ENCODE measurements around the gene HEATR1.

HEATR1 gene

GRCh38 chr1:236603991-236604904, at the start of gene HEATR1 (continued):
- TF ChIP-seq ZBTB10 (tag by site-specific recombination; IDR thresholded peaks at IDR 0.05) (peak; percentile 29; the same call in 1 of the 2 replicates), ZNF792 (tag by site-specific recombination; IDR thresholded peaks at IDR 0.05) (no peak), ZNF426 (tag by site-specific recombination; IDR thresholded peaks at IDR 0.05) (no peak), PBX3 (CRISPR knock-in tag; IDR thresholded peaks at IDR 0.05) (0 out of 2 replicates have a peak, but pooled peaks have one; percentile 0), ZNF335 (tag by site-specific recombination; conservative IDR thresholded peaks at IDR 0.05) (peak; percentile 93), ZNF610 (tag by site-specific recombination; IDR thresholded peaks at IDR 0.05; ENCODE audit: borderline replicate concordance) (peak; percentile 58; the same call in 1 of the 2 replicates), KLF7 (tag by site-specific recombination; IDR thresholded peaks at IDR 0.05; ENCODE audit: borderline replicate concordance) (no peak; the same call in 1 of the 2 replicates), ZIC2 (tag by site-specific recombination; IDR thresholded peaks at IDR 0.05) (no peak), WT1 (tag by site-specific recombination; IDR thresholded peaks at IDR 0.05) (peak; percentile 41; the same call in 1 of the 2 replicates), ZNF660 (tag by site-specific recombination; IDR thresholded peaks at IDR 0.05) (peak; percentile 97; the same call in 1 of the 2 replicates), KLF1 (tag by site-specific recombination; IDR thresholded peaks at IDR 0.05) (peak; percentile 14), ZNF184 (tag by site-specific recombination; IDR thresholded peaks at IDR 0.05) (0 out of 2 replicates have a peak, but pooled peaks have one; percentile 30), BCL6B (tag by site-specific recombination; IDR thresholded peaks at IDR 0.05) (no peak), ZNF211 (tag by site-specific recombination; IDR thresholded peaks at IDR 0.05; ENCODE audit: low read depth) (no peak), PRDM4 (tag by site-specific recombination; IDR thresholded peaks at IDR 0.05) (no peak), SP7 (tag by site-specific recombination; IDR thresholded peaks at IDR 0.05) (peak; percentile 89), ZNF133 (tag by site-specific recombination; IDR thresholded peaks at IDR 0.05) (no peak), ZNF518A (tag by site-specific recombination; conservative IDR thresholded peaks at IDR 0.05; ENCODE audit: low read depth) (peak; percentile 99), ZNF449 (tag by site-specific recombination; IDR thresholded peaks at IDR 0.05) (peak; percentile 96), ZNF248 (tag by site-specific recombination; IDR thresholded peaks at IDR 0.05) (no peak), ZNF398 (tag by site-specific recombination; IDR thresholded peaks at IDR 0.05) (no peak)

Measured in HEK293 (cell line).